Thoracic aorta (tissue), 2 donors: ENCODE results near the gene OLFM1. TPM values are rescaled to one million over a fixed set of nuclear protein-coding genes. Genes with fewer than 3 reads are reported as not detected.

Experiments
- ATAC-seq: fragments of 150-250 bp; one replicate; pipeline ENCODE4 v1.8.0; 2017; ENCODE audit warnings: low read depth; ENCODE audit not compliant: insufficient number of reproducible peaks, low FRiP score
- DNase-seq: peaks from one replicate; pipeline ENCODE4 v3.0.0-alpha.2; 2020; ENCODE audit warnings: low spot score
- H3K27ac ChIP-seq, 2 donors: fragments of 200-600 bp; sonication (generic); 1 replicate in 1 of 2; 2 replicates in 1 of 2; pipeline ENCODE4 v1.5.1; 2016; ENCODE audit warnings: mild to moderate bottlenecking in 2 of 2, moderate library complexity in 2 of 2
- H3K27me3 ChIP-seq: fragments of 200-600 bp; sonication (generic); replicated peaks from 2 replicates; pipeline ENCODE4 v1.6.0; 2016; ENCODE audit warnings: mild to moderate bottlenecking; ENCODE audit not compliant: insufficient read depth
- H3K36me3 ChIP-seq: fragments of 200-600 bp; sonication (generic); one replicate; pipeline ENCODE4 v1.5.1; 2016
- H3K4me1 ChIP-seq, 2 donors: fragments of 200-600 bp; sonication (generic); 1 replicate in 1 of 2; 2 replicates in 1 of 2; pipeline versions ENCODE4 v1.5.1 to v1.6.0; 2016; ENCODE audit warnings: low read depth in 2 of 2, mild to moderate bottlenecking in 1 of 2; ENCODE audit not compliant: control insufficient read depth in 1 of 2
- H3K4me3 ChIP-seq: fragments of 200-600 bp; sonication (generic); 2 replicates; pipeline ENCODE4 v1.5.1; 2016; ENCODE audit warnings: mild to moderate bottlenecking
- H3K9me3 ChIP-seq: fragments of 200-600 bp; sonication (generic); 2 replicates; pipeline ENCODE4 v1.5.1; 2016
- CTCF ChIP-seq: fragments of 200-600 bp; sonication (generic); IDR thresholded peaks from one replicate; pipeline ENCODE4 v1.5.1; 2019; ENCODE audit warnings: antibody characterized with exemption
- total RNA-seq, 2 donors: library from RNA; depleted of rRNA; stranded (reverse); fragments of >200 nt; gene quantifications; one replicate each; pipeline versions ENCODE4 v1.1.0 to v1.2.3, GENCODE V29; 2016

OLFM1 gene
- total RNA-seq, 2 donors from 2014 or later = 14.5 to 24.5 TPM

- ATAC-seq (no peak), DNase-seq (no peak)
- H3K4me1 ChIP-seq = peaks cover 0 to 10% of the 10 kb centered on the region in 2 donors
- H3K27me3 ChIP-seq = no peaks in the 10 kb centered on the region
- no peak for TF ChIP-seq CTCF
- H3K4me3 ChIP-seq = no peak overlapping the region
- H3K27ac ChIP-seq = no peak overlapping the region
- H3K36me3 ChIP-seq = no peaks in the 10 kb centered on the region
- no peaks in the 10 kb centered on the region for H3K9me3 ChIP-seq
Measured at GRCh38 chr9:135141183-135141774, 53.8 kb downstream of the OLFM1 start.

GRCh38 chr9:135144581-135145170 is 57.2 kb downstream of the OLFM1 start:
- no peaks in the 10 kb centered on the region for H3K27me3 ChIP-seq
- ATAC-seq (no peak), DNase-seq (no peak)
- no peaks in the 10 kb centered on the region for H3K36me3 ChIP-seq
- TF ChIP-seq CTCF = no peak
- no peaks in the 10 kb centered on the region for H3K9me3 ChIP-seq
- H3K4me3 ChIP-seq = no peak overlapping the region
- no peak overlapping the region for H3K27ac ChIP-seq
- H3K4me1 ChIP-seq = no peaks in the 10 kb centered on the region

- H3K9me3 ChIP-seq = no peaks in the 10 kb centered on the region
- TF ChIP-seq CTCF = no peak
- H3K27ac ChIP-seq = no peak overlapping the region
- no peak overlapping the region for H3K4me3 ChIP-seq
- ATAC-seq = no peak
- no peaks in the 10 kb centered on the region for H3K4me1 ChIP-seq
- no peaks in the 10 kb centered on the region for H3K36me3 ChIP-seq
- DNase-seq = no peak
- no peaks in the 10 kb centered on the region for H3K27me3 ChIP-seq
Measured at GRCh38 chr9:135145312-135145711, 57.8 kb downstream of the OLFM1 start.

GRCh38 chr9:135146241-135146640 is 58.8 kb downstream of the OLFM1 start:
- ATAC-seq = no peak
- Histone ChIP-seq H3K4me3 (no peak overlapping the region), H3K27me3 (no peaks in the 10 kb centered on the region), H3K36me3 (no peaks in the 10 kb centered on the region), H3K9me3 (no peaks in the 10 kb centered on the region), H3K27ac (no peak overlapping the region), H3K4me1 (no peaks in the 10 kb centered on the region)
- no peak for DNase-seq
- no peak for TF ChIP-seq CTCF

GRCh38 chr9:135146766-135147473 is 59.5 kb downstream of the OLFM1 start:
- Histone ChIP-seq H3K27me3 (no peaks in the 10 kb centered on the region), H3K36me3 (no peaks in the 10 kb centered on the region), H3K27ac (no peak overlapping the region), H3K4me1 (no peaks in the 10 kb centered on the region), H3K4me3 (no peak overlapping the region), H3K9me3 (no peaks in the 10 kb centered on the region)
- no peak for TF ChIP-seq CTCF
- DNase-seq (no peak), ATAC-seq (no peak)
